H1 (cell line): ENCODE data around the gene INPP5F. TPM values are rescaled to one million over a fixed set of nuclear protein-coding genes. Genes with fewer than 3 reads are reported as not detected.

ENCODE experiments used
- CEBPB ChIP-seq: IDR thresholded peaks from 2 replicates; pipeline ENCODE4 v1.6.1; 2012; ENCODE audit warnings: low read depth, low read length
- SP1 ChIP-seq: IDR thresholded peaks from 2 replicates; pipeline ENCODE4 v1.6.1; 2011; ENCODE audit warnings: low read depth, low read length
- polyA plus RNA-seq, 7 experiments: library from polyadenylated mRNA; depleted of rRNA in 3 of 7; stranded (reverse) in 5 of 7; unstranded in 2 of 7; fragments of >200 nt in 5 of 7; fragments of 200-250 nt in 2 of 7; gene quantifications; 1 replicate in 5 of 7; 2 replicates in 1 of 7; 4 replicates in 1 of 7; pipeline versions ENCODE4 v1.2.1 to v1.2.3, GENCODE V29; 2011 to 2013; ENCODE audit warnings: missing spikeins in 2 of 7, mixed read lengths in 2 of 7
- total RNA-seq: library from RNA; stranded (reverse); fragmentation: NEBNext Ultra II Directional; extraction: Animal tissue kit (Norgen Biotek cat#: 25700); gene quantifications from 2 replicates; pipeline ENCODE4 v1.2.1, GENCODE V29; 2021
- TF ChIP-seq, protein P1 (sequence below): fragments of 300-600 bp; sonication (generic); IDR thresholded peaks from 2 replicates; pipeline ENCODE4 v1.7.1; 2012; ENCODE audit warnings: low read length, moderate library complexity, mild to moderate bottlenecking, inconsistent platforms; ENCODE audit not compliant: insufficient replicate concordance

The INPP5F gene
- total and polyA plus RNA-seq, 2 of the 8 experiments (the other 6 are each of a cell fraction or from before 2014, with no cell fraction given) = 50.1 to 101 TPM

- TF ChIP-seq, protein P1, sequence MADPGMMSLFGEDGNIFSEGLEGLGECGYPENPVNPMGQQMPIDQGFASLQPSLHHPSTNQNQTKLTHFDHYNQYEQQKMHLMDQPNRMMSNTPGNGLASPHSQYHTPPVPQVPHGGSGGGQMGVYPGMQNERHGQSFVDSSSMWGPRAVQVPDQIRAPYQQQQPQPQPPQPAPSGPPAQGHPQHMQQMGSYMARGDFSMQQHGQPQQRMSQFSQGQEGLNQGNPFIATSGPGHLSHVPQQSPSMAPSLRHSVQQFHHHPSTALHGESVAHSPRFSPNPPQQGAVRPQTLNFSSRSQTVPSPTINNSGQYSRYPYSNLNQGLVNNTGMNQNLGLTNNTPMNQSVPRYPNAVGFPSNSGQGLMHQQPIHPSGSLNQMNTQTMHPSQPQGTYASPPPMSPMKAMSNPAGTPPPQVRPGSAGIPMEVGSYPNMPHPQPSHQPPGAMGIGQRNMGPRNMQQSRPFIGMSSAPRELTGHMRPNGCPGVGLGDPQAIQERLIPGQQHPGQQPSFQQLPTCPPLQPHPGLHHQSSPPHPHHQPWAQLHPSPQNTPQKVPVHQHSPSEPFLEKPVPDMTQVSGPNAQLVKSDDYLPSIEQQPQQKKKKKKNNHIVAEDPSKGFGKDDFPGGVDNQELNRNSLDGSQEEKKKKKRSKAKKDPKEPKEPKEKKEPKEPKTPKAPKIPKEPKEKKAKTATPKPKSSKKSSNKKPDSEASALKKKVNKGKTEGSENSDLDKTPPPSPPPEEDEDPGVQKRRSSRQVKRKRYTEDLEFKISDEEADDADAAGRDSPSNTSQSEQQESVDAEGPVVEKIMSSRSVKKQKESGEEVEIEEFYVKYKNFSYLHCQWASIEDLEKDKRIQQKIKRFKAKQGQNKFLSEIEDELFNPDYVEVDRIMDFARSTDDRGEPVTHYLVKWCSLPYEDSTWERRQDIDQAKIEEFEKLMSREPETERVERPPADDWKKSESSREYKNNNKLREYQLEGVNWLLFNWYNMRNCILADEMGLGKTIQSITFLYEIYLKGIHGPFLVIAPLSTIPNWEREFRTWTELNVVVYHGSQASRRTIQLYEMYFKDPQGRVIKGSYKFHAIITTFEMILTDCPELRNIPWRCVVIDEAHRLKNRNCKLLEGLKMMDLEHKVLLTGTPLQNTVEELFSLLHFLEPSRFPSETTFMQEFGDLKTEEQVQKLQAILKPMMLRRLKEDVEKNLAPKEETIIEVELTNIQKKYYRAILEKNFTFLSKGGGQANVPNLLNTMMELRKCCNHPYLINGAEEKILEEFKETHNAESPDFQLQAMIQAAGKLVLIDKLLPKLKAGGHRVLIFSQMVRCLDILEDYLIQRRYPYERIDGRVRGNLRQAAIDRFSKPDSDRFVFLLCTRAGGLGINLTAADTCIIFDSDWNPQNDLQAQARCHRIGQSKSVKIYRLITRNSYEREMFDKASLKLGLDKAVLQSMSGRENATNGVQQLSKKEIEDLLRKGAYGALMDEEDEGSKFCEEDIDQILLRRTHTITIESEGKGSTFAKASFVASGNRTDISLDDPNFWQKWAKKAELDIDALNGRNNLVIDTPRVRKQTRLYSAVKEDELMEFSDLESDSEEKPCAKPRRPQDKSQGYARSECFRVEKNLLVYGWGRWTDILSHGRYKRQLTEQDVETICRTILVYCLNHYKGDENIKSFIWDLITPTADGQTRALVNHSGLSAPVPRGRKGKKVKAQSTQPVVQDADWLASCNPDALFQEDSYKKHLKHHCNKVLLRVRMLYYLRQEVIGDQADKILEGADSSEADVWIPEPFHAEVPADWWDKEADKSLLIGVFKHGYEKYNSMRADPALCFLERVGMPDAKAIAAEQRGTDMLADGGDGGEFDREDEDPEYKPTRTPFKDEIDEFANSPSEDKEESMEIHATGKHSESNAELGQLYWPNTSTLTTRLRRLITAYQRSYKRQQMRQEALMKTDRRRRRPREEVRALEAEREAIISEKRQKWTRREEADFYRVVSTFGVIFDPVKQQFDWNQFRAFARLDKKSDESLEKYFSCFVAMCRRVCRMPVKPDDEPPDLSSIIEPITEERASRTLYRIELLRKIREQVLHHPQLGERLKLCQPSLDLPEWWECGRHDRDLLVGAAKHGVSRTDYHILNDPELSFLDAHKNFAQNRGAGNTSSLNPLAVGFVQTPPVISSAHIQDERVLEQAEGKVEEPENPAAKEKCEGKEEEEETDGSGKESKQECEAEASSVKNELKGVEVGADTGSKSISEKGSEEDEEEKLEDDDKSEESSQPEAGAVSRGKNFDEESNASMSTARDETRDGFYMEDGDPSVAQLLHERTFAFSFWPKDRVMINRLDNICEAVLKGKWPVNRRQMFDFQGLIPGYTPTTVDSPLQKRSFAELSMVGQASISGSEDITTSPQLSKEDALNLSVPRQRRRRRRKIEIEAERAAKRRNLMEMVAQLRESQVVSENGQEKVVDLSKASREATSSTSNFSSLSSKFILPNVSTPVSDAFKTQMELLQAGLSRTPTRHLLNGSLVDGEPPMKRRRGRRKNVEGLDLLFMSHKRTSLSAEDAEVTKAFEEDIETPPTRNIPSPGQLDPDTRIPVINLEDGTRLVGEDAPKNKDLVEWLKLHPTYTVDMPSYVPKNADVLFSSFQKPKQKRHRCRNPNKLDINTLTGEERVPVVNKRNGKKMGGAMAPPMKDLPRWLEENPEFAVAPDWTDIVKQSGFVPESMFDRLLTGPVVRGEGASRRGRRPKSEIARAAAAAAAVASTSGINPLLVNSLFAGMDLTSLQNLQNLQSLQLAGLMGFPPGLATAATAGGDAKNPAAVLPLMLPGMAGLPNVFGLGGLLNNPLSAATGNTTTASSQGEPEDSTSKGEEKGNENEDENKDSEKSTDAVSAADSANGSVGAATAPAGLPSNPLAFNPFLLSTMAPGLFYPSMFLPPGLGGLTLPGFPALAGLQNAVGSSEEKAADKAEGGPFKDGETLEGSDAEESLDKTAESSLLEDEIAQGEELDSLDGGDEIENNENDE = no peak
- no peak for TF ChIP-seq SP1
- no peak for TF ChIP-seq CEBPB
Observed at GRCh38 chr10:119769886-119770285, 44.0 kb downstream of the INPP5F start (continued).
